WERI-Rb-1 (cell line): ENCODE data around the gene NEK3.
"Not testable (repeated sequence)": the region's sequence is repeated elsewhere in the genome, so short reads cannot be mapped to it uniquely, and the experiment has no call there.

Source experiments
- DNase-seq: peaks from one replicate; pipeline ENCODE4 v3.0.0-alpha.2; 2020
- H3K27ac ChIP-seq: fragments of 250-450 bp; sonication (Bioruptor Pico); 2 replicates; pipeline ENCODE4 v1.5.1; 2020; ENCODE audit warnings: mild to moderate bottlenecking, moderate library complexity
- H3K27me3 ChIP-seq: fragments of 250-450 bp; sonication (Bioruptor Pico); 2 replicates; pipeline ENCODE4 v1.5.1; 2021; ENCODE audit warnings: mild to moderate bottlenecking, low read depth, moderate library complexity; ENCODE audit not compliant: insufficient read depth, severe bottlenecking
- H3K36me3 ChIP-seq: fragments of 250-450 bp; sonication (Bioruptor Pico); 2 replicates; pipeline ENCODE4 v1.5.1; 2020; ENCODE audit warnings: mild to moderate bottlenecking, moderate library complexity
- H3K4me3 ChIP-seq: 2 replicates; pipeline ENCODE4 v1.5.1; 2011; ENCODE audit warnings: low read depth, mild to moderate bottlenecking, control low read depth, low read length
- H3K9me3 ChIP-seq: fragments of 250-450 bp; sonication (Bioruptor Pico); 2 replicates; pipeline ENCODE4 v1.5.1; 2021; ENCODE audit warnings: mild to moderate bottlenecking, moderate library complexity; ENCODE audit not compliant: severe bottlenecking
- TF ChIP-seq, protein P1 (sequence below): IDR thresholded peaks from 2 replicates; pipeline ENCODE4 v1.5.1; 2011; ENCODE audit warnings: low read depth, mild to moderate bottlenecking, control low read depth, inconsistent platforms, low read length

NEK3 gene

GRCh38 chr13:52194184-52194868 is 34.9 kb upstream of the NEK3 start:
- TF ChIP-seq, protein P1, sequence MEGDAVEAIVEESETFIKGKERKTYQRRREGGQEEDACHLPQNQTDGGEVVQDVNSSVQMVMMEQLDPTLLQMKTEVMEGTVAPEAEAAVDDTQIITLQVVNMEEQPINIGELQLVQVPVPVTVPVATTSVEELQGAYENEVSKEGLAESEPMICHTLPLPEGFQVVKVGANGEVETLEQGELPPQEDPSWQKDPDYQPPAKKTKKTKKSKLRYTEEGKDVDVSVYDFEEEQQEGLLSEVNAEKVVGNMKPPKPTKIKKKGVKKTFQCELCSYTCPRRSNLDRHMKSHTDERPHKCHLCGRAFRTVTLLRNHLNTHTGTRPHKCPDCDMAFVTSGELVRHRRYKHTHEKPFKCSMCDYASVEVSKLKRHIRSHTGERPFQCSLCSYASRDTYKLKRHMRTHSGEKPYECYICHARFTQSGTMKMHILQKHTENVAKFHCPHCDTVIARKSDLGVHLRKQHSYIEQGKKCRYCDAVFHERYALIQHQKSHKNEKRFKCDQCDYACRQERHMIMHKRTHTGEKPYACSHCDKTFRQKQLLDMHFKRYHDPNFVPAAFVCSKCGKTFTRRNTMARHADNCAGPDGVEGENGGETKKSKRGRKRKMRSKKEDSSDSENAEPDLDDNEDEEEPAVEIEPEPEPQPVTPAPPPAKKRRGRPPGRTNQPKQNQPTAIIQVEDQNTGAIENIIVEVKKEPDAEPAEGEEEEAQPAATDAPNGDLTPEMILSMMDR: no peak
- Histone ChIP-seq H3K4me3 (peak overlapping the region; percentile 88), H3K36me3 (no peaks in the 10 kb centered on the region; the same call in 1 of the 2 replicates), H3K27me3 (no peaks in the 10 kb centered on the region), H3K9me3 (no peaks in the 10 kb centered on the region), H3K27ac (peak overlapping the region; percentile 75)
- DNase-seq: peak; percentile 76

GRCh38 chr13:52193587-52194183 is 34.3 kb upstream of the NEK3 start:
- H3K9me3 ChIP-seq, DNase-seq, H3K36me3 ChIP-seq, H3K27me3 ChIP-seq: not testable (repeated sequence)
- peak overlapping the region; percentile 88 for H3K4me3 ChIP-seq
- H3K27ac ChIP-seq: peak overlapping the region; percentile 75

DNA sequence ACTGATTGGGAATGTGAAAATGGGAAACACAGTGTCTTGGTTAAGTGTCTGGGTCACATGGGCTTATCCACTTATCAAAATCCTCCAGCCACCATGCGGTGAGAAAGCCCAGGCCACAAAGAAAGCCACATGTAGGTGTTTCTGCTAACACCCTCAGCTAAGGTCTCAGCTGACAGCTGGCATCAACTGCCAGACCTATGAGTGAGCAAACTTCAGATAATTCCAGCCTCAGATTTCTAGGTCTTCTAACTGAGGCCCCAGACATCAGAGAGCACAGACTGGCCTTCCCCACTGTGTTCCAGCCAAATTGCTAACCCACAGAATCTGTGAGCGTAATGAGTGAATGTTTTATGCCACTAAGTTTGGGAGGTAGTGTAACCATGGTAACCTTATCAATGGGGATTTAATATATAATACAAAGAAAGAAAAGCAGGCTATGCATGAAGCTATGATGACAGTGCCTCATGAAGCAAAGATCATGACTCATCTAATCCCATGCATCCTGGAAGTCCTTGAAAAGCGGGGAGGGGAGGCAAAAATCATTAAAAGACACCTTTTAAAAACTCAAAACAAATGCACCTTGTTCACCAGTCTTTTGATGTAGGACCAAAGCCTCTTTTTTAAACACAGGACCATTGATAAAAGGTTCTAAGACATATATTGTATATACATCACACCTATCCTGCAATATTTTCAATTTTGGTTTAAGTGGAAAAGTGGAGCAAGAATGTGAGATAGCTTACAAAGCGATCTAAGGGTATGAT is 28.2 kb upstream of the NEK3 start:
- H3K9me3 ChIP-seq, H3K36me3 ChIP-seq, H3K27me3 ChIP-seq, H3K4me3 ChIP-seq: not testable (repeated sequence)
- peak; percentile 49 for DNase-seq
- peak overlapping the region; percentile 81 for H3K27ac ChIP-seq

- Histone ChIP-seq H3K27ac (peak overlapping the region; percentile 81), H3K27me3 (no peaks in the 10 kb centered on the region), H3K36me3 (peaks cover 3% of the 10 kb centered on the region), H3K9me3 (no peaks in the 10 kb centered on the region), H3K4me3 (no peak overlapping the region)
- no peak for DNase-seq
- TF ChIP-seq, protein P1: no peak
Measured at GRCh38 chr13:52187029-52187423, 27.6 kb upstream of the NEK3 start.

DNA sequence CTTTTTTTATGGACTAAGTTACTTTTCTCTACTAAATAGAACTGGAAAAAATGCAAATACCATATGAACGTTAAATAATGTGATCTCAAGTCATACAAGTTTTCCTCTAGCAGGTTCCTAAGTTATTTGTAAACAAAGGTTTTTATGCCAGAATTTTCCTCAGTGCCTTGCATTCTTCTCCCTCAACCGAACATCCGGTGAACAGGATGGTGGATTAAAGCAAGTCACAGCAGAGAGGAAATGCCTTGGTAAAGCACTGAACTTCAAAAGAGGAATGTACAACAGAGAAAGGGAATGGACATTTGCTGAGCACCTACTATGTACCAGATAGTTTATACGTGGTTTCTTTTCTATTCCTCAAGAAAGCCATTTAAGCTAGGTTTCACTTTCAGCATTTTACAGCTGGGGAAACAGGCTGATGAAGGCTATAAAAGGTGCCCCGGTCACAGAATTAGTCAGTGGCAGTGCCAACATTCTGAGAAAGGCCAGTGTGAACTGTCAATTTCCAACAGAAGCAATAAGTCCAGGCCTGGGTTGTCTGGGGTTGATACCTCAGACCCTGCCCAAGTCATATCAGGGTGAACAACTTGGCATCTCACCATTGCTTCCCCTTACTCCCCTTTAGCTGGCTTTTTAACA is 22.0 kb upstream of the NEK3 start:
- not testable (repeated sequence) for H3K9me3 ChIP-seq, H3K27ac ChIP-seq, DNase-seq, H3K36me3 ChIP-seq, H3K4me3 ChIP-seq, H3K27me3 ChIP-seq

GRCh38 chr13:52179925-52180324 is 20.5 kb upstream of the NEK3 start:
- no peaks in the 10 kb centered on the region for H3K9me3 ChIP-seq
- no peak for DNase-seq
- no peak overlapping the region for H3K27ac ChIP-seq
- H3K4me3 ChIP-seq: no peak overlapping the region
- H3K27me3 ChIP-seq: no peaks in the 10 kb centered on the region
- TF ChIP-seq, protein P1: no peak
- no peaks in the 10 kb centered on the region; the same call in 1 of the 2 replicates for H3K36me3 ChIP-seq

DNA sequence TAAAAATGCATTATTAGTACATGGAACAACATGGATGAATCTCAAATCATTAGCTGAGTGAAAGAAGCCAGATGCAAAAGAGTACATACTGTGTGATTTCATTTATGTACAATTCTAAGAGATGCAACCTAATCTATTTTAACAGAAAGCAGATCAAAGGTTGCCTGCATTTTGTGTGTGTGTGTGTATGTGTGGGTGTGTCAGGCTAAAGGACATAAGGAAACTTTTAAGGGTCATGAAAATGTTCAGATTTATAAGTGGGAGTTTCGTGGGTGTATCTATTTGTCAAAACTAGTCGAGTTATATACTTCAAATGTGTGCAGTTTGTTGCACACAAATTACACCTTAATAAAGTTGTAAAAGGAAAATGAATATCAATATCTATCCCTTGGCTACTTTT is 17.9 kb upstream of the NEK3 start:
- Histone ChIP-seq H3K27me3 (no peaks in the 10 kb centered on the region), H3K27ac (no peak overlapping the region), H3K4me3 (no peak overlapping the region), H3K9me3 (no peaks in the 10 kb centered on the region), H3K36me3 (no peaks in the 10 kb centered on the region)
- DNase-seq: no peak
- TF ChIP-seq, protein P1: no peak

DNA sequence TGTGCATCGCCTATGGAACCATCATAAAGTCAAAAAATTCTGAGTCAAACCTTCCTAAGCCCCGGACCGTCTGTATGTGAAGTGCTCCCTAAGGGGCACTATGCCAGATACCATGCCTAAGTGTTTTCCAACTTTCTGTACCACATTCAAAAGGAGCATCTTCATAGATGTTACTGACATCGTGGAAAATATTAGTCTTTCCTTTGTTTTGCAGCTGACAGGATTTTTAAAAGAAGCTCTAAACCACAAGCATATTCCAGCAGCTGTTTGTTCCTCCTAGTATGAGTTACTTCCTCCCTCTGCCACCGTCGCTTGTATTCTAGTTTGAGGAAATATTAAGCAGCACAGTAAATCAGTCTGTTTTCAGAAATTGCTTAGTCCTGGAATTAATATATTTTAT is 14.6 kb upstream of the NEK3 start:
- not testable (repeated sequence) for H3K4me3 ChIP-seq, H3K9me3 ChIP-seq, H3K27me3 ChIP-seq, H3K36me3 ChIP-seq, H3K27ac ChIP-seq, DNase-seq
